ENCODE data around the gene RNFT2.

The RNFT2 gene

GRCh38 chr12:116891019-116891418 lies 152.9 kb downstream of the RNFT2 start:
- H3K27me3 ChIP-seq (ENCODE audit: insufficient read depth, low read length), result no peaks in the 10 kb centered on the region
- H3K9ac ChIP-seq (ENCODE audit: low read depth, low read length), result no peak overlapping the region
- 91% methylated on average over 3 of the region's 3 CpGs for WGBS
- H3K4me1 ChIP-seq (ENCODE audit: insufficient read depth, low read length), result no peaks in the 10 kb centered on the region
- H3K27ac ChIP-seq (ENCODE audit: low read depth, low read length), result no peak overlapping the region
- H3K36me3 ChIP-seq (ENCODE audit: insufficient read depth, low read length), result no peaks in the 10 kb centered on the region
- H3K9me3 ChIP-seq (ENCODE audit: insufficient read depth, low read depth, low read length), result 0 out of 2 replicates have a peak, but pooled peaks cover 2% of the 10 kb centered on the region
- H3K4me3 ChIP-seq (ENCODE audit: low read length), result no peak overlapping the region

GRCh38 chr12:116892349-116893140 lies 154.4 kb downstream of the RNFT2 start:
- Histone ChIP-seq H3K36me3 (ENCODE audit: insufficient read depth, low read length) (no peaks in the 10 kb centered on the region), H3K27ac (ENCODE audit: low read depth, low read length) (no peak overlapping the region)
- WGBS, result 87% methylated on average over 12 of the region's 12 CpGs

GRCh38 chr12:116894913-116895312 lies 156.8 kb downstream of the RNFT2 start:
- no peaks in the 10 kb centered on the region for H3K36me3 ChIP-seq (ENCODE audit: insufficient read depth, low read length)
- H3K27me3 ChIP-seq (ENCODE audit: insufficient read depth, low read length), result no peaks in the 10 kb centered on the region
- 91% methylated on average over 2 of the region's 3 CpGs for WGBS

More at GRCh38 chr12:116892349-116893140, 154.4 kb downstream of the RNFT2 start:
- 0 out of 2 replicates have a peak, but pooled peaks cover 2% of the 10 kb centered on the region for H3K9me3 ChIP-seq (ENCODE audit: insufficient read depth, low read depth, low read length)
- no peak overlapping the region for H3K4me3 ChIP-seq (ENCODE audit: low read length)
- H3K9ac ChIP-seq (ENCODE audit: low read depth, low read length), result no peak overlapping the region
- no peaks in the 10 kb centered on the region for H3K4me1 ChIP-seq (ENCODE audit: insufficient read depth, low read length)
- no peaks in the 10 kb centered on the region for H3K27me3 ChIP-seq (ENCODE audit: insufficient read depth, low read length)

GRCh38 chr12:116896411-116896924 lies 158.4 kb downstream of the RNFT2 start:
- 0 out of 2 replicates have a peak, but pooled peaks cover 2% of the 10 kb centered on the region for H3K9me3 ChIP-seq (ENCODE audit: insufficient read depth, low read depth, low read length)
- no peaks in the 10 kb centered on the region for H3K36me3 ChIP-seq (ENCODE audit: insufficient read depth, low read length)
- no peak overlapping the region for H3K9ac ChIP-seq (ENCODE audit: low read depth, low read length)
- no peaks in the 10 kb centered on the region for H3K4me1 ChIP-seq (ENCODE audit: insufficient read depth, low read length)
- no peaks in the 10 kb centered on the region for H3K27me3 ChIP-seq (ENCODE audit: insufficient read depth, low read length)
- H3K4me3 ChIP-seq (ENCODE audit: low read length), result no peak overlapping the region
- H3K27ac ChIP-seq (ENCODE audit: low read depth, low read length), result no peak overlapping the region
- 77% methylated on average over 7 of the region's 7 CpGs for WGBS

More at GRCh38 chr12:116894913-116895312, 156.8 kb downstream of the RNFT2 start:
- H3K4me1 ChIP-seq (ENCODE audit: insufficient read depth, low read length), result no peaks in the 10 kb centered on the region
- no peak overlapping the region for H3K4me3 ChIP-seq (ENCODE audit: low read length)
- no peak overlapping the region for H3K9ac ChIP-seq (ENCODE audit: low read depth, low read length)
- 0 out of 2 replicates have a peak, but pooled peaks cover 2% of the 10 kb centered on the region for H3K9me3 ChIP-seq (ENCODE audit: insufficient read depth, low read depth, low read length)
- no peak overlapping the region for H3K27ac ChIP-seq (ENCODE audit: low read depth, low read length)

GRCh38 chr12:116897476-116897875 lies 159.4 kb downstream of the RNFT2 start:
- no peaks in the 10 kb centered on the region for H3K36me3 ChIP-seq (ENCODE audit: insufficient read depth, low read length)
- H3K9ac ChIP-seq (ENCODE audit: low read depth, low read length), result no peak overlapping the region
- 89% methylated on average over 4 of the region's 4 CpGs for WGBS
- no peaks in the 10 kb centered on the region for H3K4me1 ChIP-seq (ENCODE audit: insufficient read depth, low read length)
- no peaks in the 10 kb centered on the region for H3K27me3 ChIP-seq (ENCODE audit: insufficient read depth, low read length)
- H3K27ac ChIP-seq (ENCODE audit: low read depth, low read length), result no peak overlapping the region
- H3K9me3 ChIP-seq (ENCODE audit: insufficient read depth, low read depth, low read length), result no peaks in the 10 kb centered on the region
- H3K4me3 ChIP-seq (ENCODE audit: low read length), result no peak overlapping the region

- H3K4me3 ChIP-seq (ENCODE audit: low read length), result no peak overlapping the region
- H3K27ac ChIP-seq (ENCODE audit: low read depth, low read length), result no peak overlapping the region
- WGBS, result 85% methylated on average over 3 of the region's 3 CpGs
- H3K36me3 ChIP-seq (ENCODE audit: insufficient read depth, low read length), result no peaks in the 10 kb centered on the region
- H3K9ac ChIP-seq (ENCODE audit: low read depth, low read length), result no peak overlapping the region
- no peaks in the 10 kb centered on the region for H3K27me3 ChIP-seq (ENCODE audit: insufficient read depth, low read length)
- no peaks in the 10 kb centered on the region for H3K4me1 ChIP-seq (ENCODE audit: insufficient read depth, low read length)
- H3K9me3 ChIP-seq (ENCODE audit: insufficient read depth, low read depth, low read length), result no peaks in the 10 kb centered on the region
Observed at GRCh38 chr12:116898669-116899068, 160.6 kb downstream of the RNFT2 start.

GRCh38 chr12:116901612-116902011 lies 163.5 kb downstream of the RNFT2 start:
- Histone ChIP-seq H3K27ac (ENCODE audit: low read depth, low read length) (no peak overlapping the region), H3K9me3 (ENCODE audit: insufficient read depth, low read depth, low read length) (no peaks in the 10 kb centered on the region), H3K27me3 (ENCODE audit: insufficient read depth, low read length) (no peaks in the 10 kb centered on the region), H3K36me3 (ENCODE audit: insufficient read depth, low read length) (no peaks in the 10 kb centered on the region), H3K4me3 (ENCODE audit: low read length) (no peak overlapping the region), H3K9ac (ENCODE audit: low read depth, low read length) (no peak overlapping the region), H3K4me1 (ENCODE audit: insufficient read depth, low read length) (no peaks in the 10 kb centered on the region)
- no CpG with 5 or more reads among the region's 2 CpGs for WGBS
